Transverse colon (tissue), 4 donors: ENCODE results near the gene KLF2. TPM values are rescaled to one million over a fixed set of nuclear protein-coding genes. Genes with fewer than 3 reads are reported as not detected.

Experiments
- DNase-seq: peaks from one replicate; pipeline ENCODE4 v3.0.0-alpha.2; 2019
- H3K27ac ChIP-seq, 4 donors: fragments of 200-600 bp; sonication (generic); 2 replicates each; pipeline ENCODE4 v1.5.1; 2016 to 2018; ENCODE audit warnings: inconsistent platforms in 4 of 4
- H3K27me3 ChIP-seq: fragments of 200-600 bp; sonication (generic); 2 replicates; pipeline ENCODE4 v1.5.1; 2017; ENCODE audit warnings: inconsistent platforms
- H3K36me3 ChIP-seq, 4 donors: fragments of 200-600 bp; sonication (generic); 2 replicates each; pipeline ENCODE4 v1.5.1; 2017 to 2019; ENCODE audit warnings: inconsistent platforms in 4 of 4
- H3K4me1 ChIP-seq, 4 donors: fragments of 200-600 bp; sonication (generic); 2 replicates each; pipeline ENCODE4 v1.5.1; 2017 to 2020; ENCODE audit warnings: inconsistent platforms in 4 of 4
- H3K4me3 ChIP-seq, 4 donors: fragments of 200-600 bp; sonication (generic); 1 replicate in 1 of 4; 2 replicates in 3 of 4; pipeline versions ENCODE4 v1.5.1 to v1.6.1; 2017 to 2019; ENCODE audit warnings: inconsistent platforms in 4 of 4
- H3K9me3 ChIP-seq, 2 donors: fragments of 200-600 bp; sonication (generic); 2 replicates each; pipeline ENCODE4 v1.5.1; 2017 to 2019; ENCODE audit warnings: inconsistent platforms in 2 of 2
- EP300 ChIP-seq: sonication (generic); formaldehyde crosslinking; IDR thresholded peaks from one replicate; pipeline ENCODE4 v1.6.1; 2017; ENCODE audit warnings: antibody characterized with exemption, low read depth
- POLR2A ChIP-seq: fragments of 450-650 bp; IDR thresholded peaks from one replicate; pipeline ENCODE4 v1.6.1; 2016; ENCODE audit warnings: antibody characterized with exemption, mild to moderate bottlenecking, moderate library complexity
- POLR2AphosphoS5 ChIP-seq, 3 donors: sonication (generic); formaldehyde crosslinking; IDR thresholded peaks; one replicate each; pipeline ENCODE4 v1.6.1; 2016; ENCODE audit warnings: antibody characterized with exemption in 3 of 3
- WGBS, 2 donors: methylation state at CpG; one replicate each; pipeline ENCODE4 v1.1.5; 2018; ENCODE audit warnings: low coverage in 1 of 2; 5-methylcytosine and 5-hydroxymethylcytosine counted together
- in situ Hi-C, 4 donors: fragments of 200-750 bp; cut with MboI; loops; one replicate each; pipeline versions ENCODE4 v1.15.0 to v1.15.1; 2017; ENCODE audit warnings: low sequenced_read_pairs in 3 of 4, low pct_ligation_motif_present in 1 of 4, low pct_unique_long_range_greater_than_20kb in 1 of 4
- intact Hi-C: fragments of 100-400 bp; cut with DNase I; formaldehyde crosslinking; loops from one replicate; pipeline ENCODE4 v1.15.1; 2023; ENCODE audit warnings: low total_unique reads
- total RNA-seq, 4 donors: library from RNA; depleted of rRNA; stranded (reverse); fragments of >200 nt; gene quantifications; one replicate each; pipeline ENCODE4 v1.1.0, GENCODE V29; 2016
- TF ChIP-seq, protein P1 (sequence below), 5 experiments: fragments of 200-600 bp in 3 of 5; fragments of 450-650 bp in 2 of 5; sonication (generic) in 3 of 5; IDR thresholded peaks; 1 replicate in 2 of 5; 2 replicates in 3 of 5; pipeline ENCODE4 v1.5.1; 2016 to 2017; ENCODE audit warnings: antibody characterized with exemption in 5 of 5, inconsistent platforms in 3 of 5, mild to moderate bottlenecking in 2 of 5, moderate library complexity in 1 of 5

KLF2 gene
- total RNA-seq, 4 donors from 2014 or later = 19.9 to 74.4 (median 48.9) TPM

DNA sequence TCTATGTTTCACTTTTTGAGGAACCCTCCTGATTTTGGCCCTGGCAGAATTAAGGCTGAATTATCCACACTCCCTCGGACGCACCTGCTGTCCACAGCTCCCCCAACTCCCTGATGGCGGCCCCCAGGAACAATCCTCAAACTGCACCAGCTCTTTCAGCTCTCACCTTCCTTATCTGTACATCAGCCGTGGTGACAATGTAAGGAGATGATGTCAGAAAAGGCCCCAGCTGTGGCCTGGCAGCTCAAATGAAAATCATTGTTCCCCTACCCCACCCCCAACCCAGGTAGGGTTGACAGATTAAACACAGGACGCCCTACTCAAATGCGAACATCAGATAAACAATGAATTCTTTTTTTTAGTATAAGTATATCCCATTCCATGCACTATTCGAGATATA is 35.0 kb upstream of the KLF2 start:
- in situ Hi-C loops = no loop called here

DNA sequence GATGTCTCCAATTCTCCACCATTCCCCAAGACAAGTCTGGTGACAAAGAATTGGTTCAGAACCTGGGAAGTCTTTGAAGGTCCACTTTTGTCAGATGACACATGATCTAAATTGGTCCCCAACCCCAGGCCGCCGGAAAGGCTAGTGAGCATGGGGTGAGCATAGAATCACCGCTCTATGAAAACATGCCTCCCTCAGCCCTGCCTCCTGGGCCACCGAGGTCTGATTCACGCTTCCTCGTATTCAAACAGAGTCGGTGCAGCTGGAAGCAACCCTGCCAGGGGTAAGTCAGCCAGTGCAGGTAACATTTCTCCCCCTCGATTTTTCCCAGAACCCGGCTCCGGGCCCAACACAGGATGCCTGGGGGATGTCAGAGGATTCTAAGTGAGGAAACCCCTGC is 33.9 kb upstream of the KLF2 start:
- intact Hi-C loops = no loop called here
- no peaks in the 10 kb centered on the region for H3K9me3 ChIP-seq
- H3K27ac ChIP-seq = peak overlapping the region in 1 of 4 donors; percentile 8
- H3K36me3 ChIP-seq = no peaks in the 10 kb centered on the region
- DNase-seq = no peak
- H3K4me3 ChIP-seq = no peak overlapping the region
- peaks cover 7 to 28% (median 20%) of the 10 kb centered on the region in 4 donors for H3K4me1 ChIP-seq
- 86% methylated on average over 10 of the region's 10 CpGs; no CpG with 5 or more reads in 1 of the 2 donors for whole genome bisulfite sequencing, 2 donors
- H3K27me3 ChIP-seq = peaks cover 21% of the 10 kb centered on the region
- no peak for TF ChIP-seq EP300
- TF ChIP-seq POLR2AphosphoS5 (IDR thresholded peaks at IDR 0.05) = no peak
- TF ChIP-seq, protein P1, sequence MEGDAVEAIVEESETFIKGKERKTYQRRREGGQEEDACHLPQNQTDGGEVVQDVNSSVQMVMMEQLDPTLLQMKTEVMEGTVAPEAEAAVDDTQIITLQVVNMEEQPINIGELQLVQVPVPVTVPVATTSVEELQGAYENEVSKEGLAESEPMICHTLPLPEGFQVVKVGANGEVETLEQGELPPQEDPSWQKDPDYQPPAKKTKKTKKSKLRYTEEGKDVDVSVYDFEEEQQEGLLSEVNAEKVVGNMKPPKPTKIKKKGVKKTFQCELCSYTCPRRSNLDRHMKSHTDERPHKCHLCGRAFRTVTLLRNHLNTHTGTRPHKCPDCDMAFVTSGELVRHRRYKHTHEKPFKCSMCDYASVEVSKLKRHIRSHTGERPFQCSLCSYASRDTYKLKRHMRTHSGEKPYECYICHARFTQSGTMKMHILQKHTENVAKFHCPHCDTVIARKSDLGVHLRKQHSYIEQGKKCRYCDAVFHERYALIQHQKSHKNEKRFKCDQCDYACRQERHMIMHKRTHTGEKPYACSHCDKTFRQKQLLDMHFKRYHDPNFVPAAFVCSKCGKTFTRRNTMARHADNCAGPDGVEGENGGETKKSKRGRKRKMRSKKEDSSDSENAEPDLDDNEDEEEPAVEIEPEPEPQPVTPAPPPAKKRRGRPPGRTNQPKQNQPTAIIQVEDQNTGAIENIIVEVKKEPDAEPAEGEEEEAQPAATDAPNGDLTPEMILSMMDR (IDR thresholded peaks at IDR 0.05) = no peak
- TF ChIP-seq POLR2A = no peak
- in situ Hi-C loops = no loop called here

More for the DNA sequence above, 35.0 kb upstream of the KLF2 start:
- 84% methylated on average over 7 of the region's 7 CpGs; no CpG with 5 or more reads in 1 of the 2 donors for WGBS, 2 donors
- H3K9me3 ChIP-seq = no peaks in the 10 kb centered on the region
- no peak overlapping the region for H3K4me3 ChIP-seq
- no peak overlapping the region for H3K27ac ChIP-seq
- H3K27me3 ChIP-seq = peaks cover 22% of the 10 kb centered on the region
- intact Hi-C loops = loop anchor here (5.0 kb wide), 1 partner anchor 212 kb away; the partner anchor contains the start of gene TPM4
- TF ChIP-seq POLR2A (no peak), POLR2AphosphoS5 (IDR thresholded peaks at IDR 0.05) (no peak), EP300 (no peak)
- no peaks in the 10 kb centered on the region for H3K36me3 ChIP-seq
- H3K4me1 ChIP-seq = peaks cover 7 to 38% (median 21%) of the 10 kb centered on the region in 4 donors
- no peak for DNase-seq

DNA sequence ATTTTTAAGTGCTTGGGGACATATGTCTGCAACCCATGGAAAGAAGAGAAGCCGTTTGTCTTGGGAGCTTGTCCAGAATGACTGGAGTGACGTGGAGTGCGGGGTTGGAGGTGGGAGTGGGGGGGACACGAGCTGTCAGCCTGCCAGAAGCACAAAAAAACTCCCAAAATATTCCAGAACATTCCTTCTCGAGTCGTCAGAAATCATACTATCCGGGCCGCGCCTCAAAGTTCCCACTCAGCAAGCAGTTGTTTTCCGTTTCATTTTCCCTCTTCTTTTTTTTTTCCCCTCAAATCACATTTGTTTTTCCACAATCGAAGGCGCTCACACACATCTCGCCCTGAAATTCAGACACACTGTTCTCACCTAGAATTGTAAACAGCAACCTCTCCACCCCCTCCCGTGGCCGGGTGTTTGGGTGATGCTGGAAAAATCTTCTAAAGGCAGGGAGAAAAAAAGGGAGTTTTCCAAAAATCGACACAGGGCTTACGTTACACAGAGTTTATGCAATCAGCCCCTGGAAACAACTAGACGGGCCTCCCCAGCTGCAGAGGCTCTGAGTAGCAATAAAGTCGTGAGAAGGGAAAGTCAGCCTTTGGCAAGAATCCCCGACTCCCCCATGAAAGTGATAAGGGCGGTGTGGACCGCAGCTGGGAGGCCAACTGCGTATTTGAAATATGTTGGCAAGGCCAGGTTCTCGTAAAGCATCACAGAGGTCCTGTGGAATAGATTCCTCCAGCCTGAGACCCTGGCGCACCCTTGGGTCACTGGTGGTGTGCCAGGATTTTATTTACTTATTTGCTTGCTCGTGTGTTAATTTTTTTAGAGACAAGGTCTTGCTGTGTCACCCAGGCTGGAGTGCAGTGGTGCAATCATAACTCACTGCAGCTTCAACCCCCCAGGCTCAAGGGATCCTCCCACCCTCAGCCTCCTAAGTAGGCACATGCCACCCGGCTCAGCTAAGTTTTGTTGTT is 31.2 kb upstream of the KLF2 start:
- Histone ChIP-seq H3K9me3 (no peaks in the 10 kb centered on the region), H3K27me3 (no peaks in the 10 kb centered on the region), H3K4me3 (peak overlapping the region in 3 of 4 donors; percentile 3 to 30 (median 14)), H3K36me3 (no peaks in the 10 kb centered on the region), H3K27ac (peak overlapping the region; percentile 77 to 90 (median 84)), H3K4me1 (peaks cover 7 to 19% (median 16%) of the 10 kb centered on the region in 4 donors)
- intact Hi-C loops (no loop called here), in situ Hi-C loops (no loop called here)
- peak; percentile 66 for DNase-seq
- TF ChIP-seq, protein P1 (IDR thresholded peaks at IDR 0.05) = no peak
- TF ChIP-seq POLR2AphosphoS5 (IDR thresholded peaks at IDR 0.05) = peak; percentile 5 to 75 (median 57)
- no peak for TF ChIP-seq EP300
- WGBS, 2 donors = 12 to 27% methylated on average over 13 to 27 of the region's 27 CpGs

DNA sequence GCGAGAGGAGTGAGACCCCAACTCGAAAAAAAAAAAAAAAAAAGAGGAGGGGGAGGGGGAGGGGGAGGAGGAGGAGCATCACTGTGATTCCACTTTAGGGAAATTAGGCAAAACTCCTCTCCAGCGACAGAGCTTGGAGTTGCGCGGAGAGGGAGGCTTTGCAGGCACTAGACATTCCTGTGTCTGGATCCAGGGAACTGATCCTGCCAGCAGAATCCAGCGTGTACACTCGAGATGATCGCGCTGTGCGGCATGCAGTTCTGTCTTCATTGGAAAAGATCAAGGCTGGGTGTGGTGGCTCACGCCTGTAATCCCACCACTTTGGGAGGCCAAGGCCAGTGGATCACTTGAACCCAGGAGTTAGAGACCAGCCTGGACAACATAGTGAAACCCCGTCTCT is 29.6 kb upstream of the KLF2 start:
- Histone ChIP-seq H3K27ac (peak overlapping the region in 1 of 4 donors; percentile 24), H3K36me3 (no peaks in the 10 kb centered on the region), H3K27me3 (no peaks in the 10 kb centered on the region), H3K4me1 (peaks cover 7 to 19% (median 16%) of the 10 kb centered on the region in 4 donors), H3K4me3 (no peak overlapping the region), H3K9me3 (no peaks in the 10 kb centered on the region)
- intact Hi-C loops (no loop called here), in situ Hi-C loops (no loop called here)
- 77% methylated on average over 12 of the region's 12 CpGs; no CpG with 5 or more reads in 1 of the 2 donors for WGBS, 2 donors
- TF ChIP-seq, protein P1 (IDR thresholded peaks at IDR 0.05) = no peak
- TF ChIP-seq POLR2AphosphoS5 (IDR thresholded peaks at IDR 0.05) = no peak
- no peak for TF ChIP-seq EP300
- TF ChIP-seq POLR2A = no peak
- no peak for DNase-seq
